ENCODE measurements around the gene OR11A1. TPM values are rescaled to one million over a fixed set of nuclear protein-coding genes. Genes with fewer than 3 reads are reported as not detected.
"Not testable (repeated sequence)": the region's sequence is repeated elsewhere in the genome, so short reads cannot be mapped to it uniquely, and the experiment has no call there.

OR11A1 gene
- total RNA-seq, 2 donors from 2014 or later, result not detected

DNA sequence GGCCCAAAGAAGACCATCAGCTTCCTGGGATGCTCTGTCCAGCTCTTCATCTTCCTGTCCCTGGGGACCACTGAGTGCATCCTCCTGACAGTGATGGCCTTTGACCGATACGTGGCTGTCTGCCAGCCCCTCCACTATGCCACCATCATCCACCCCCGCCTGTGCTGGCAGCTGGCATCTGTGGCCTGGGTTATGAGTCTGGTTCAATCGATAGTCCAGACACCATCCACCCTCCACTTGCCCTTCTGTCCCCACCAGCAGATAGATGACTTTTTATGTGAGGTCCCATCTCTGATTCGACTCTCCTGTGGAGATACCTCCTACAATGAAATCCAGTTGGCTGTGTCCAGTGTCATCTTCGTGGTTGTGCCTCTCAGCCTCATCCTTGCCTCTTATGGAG lies 5.2 kb upstream of the OR11A1 start:
- ATAC-seq (ENCODE audit: insufficient number of reproducible peaks, low FRiP score, low read depth), result no peak
- DNase-seq (ENCODE audit: low spot score), result no peak
- Histone ChIP-seq H3K4me1 (ENCODE audit: control insufficient read depth in 1 of 2, low read depth in 2 of 2) (no peaks in the 10 kb centered on the region), H3K9me3 (no peaks in the 10 kb centered on the region), H3K27me3 (replicated peaks; ENCODE audit: insufficient read depth) (no peaks in the 10 kb centered on the region), H3K36me3 (no peaks in the 10 kb centered on the region), H3K4me3 (no peak overlapping the region), H3K27ac (no peak overlapping the region)
- TF ChIP-seq, protein P1, sequence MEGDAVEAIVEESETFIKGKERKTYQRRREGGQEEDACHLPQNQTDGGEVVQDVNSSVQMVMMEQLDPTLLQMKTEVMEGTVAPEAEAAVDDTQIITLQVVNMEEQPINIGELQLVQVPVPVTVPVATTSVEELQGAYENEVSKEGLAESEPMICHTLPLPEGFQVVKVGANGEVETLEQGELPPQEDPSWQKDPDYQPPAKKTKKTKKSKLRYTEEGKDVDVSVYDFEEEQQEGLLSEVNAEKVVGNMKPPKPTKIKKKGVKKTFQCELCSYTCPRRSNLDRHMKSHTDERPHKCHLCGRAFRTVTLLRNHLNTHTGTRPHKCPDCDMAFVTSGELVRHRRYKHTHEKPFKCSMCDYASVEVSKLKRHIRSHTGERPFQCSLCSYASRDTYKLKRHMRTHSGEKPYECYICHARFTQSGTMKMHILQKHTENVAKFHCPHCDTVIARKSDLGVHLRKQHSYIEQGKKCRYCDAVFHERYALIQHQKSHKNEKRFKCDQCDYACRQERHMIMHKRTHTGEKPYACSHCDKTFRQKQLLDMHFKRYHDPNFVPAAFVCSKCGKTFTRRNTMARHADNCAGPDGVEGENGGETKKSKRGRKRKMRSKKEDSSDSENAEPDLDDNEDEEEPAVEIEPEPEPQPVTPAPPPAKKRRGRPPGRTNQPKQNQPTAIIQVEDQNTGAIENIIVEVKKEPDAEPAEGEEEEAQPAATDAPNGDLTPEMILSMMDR (IDR thresholded peaks at IDR 0.05), result no peak

DNA sequence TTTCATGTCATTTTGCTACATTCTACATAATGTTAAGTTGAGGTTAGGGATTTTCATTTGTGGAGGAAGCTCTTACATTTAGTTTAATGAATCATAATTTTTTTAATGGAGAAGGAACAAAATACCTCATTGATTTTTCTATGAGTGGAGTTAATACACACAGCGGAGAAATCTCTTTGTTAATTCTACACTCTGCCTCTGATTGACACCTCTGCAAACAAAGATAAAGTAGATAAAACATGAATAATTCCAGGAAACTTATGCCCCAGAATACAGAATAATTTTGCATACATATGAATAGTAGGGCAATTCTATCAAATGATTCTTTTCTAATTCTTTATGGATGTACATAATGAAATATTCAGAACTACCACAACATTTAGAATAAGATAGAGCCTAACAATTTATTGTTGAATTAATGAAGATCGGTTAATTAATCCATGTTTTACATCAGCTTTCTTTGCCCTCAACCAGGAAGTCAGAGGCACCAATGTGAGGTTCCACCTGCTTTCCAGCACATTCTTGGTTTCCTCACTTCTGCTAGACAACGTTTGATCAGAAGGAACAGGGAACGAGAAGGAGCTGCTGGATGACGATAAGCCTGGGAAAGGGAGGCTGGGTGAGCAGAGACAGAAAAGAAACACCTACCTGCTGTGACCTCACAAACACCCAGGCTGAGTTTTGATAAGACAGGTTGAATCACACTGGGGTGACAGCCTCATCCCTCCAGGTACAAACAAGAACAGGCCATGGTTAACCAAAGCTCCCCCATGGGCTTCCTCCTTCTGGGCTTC lies 4.3 kb upstream of the OR11A1 start:
- DNase-seq (ENCODE audit: low spot score) (no peak), ATAC-seq (ENCODE audit: insufficient number of reproducible peaks, low FRiP score, low read depth) (no peak)
- no peak overlapping the region for H3K27ac ChIP-seq
- H3K4me1 ChIP-seq (ENCODE audit: control insufficient read depth in 1 of 2, low read depth in 2 of 2), result no peaks in the 10 kb centered on the region
- H3K9me3 ChIP-seq, result no peaks in the 10 kb centered on the region
- TF ChIP-seq, protein P1 (IDR thresholded peaks at IDR 0.05), result no peak
- H3K27me3 ChIP-seq (replicated peaks; ENCODE audit: insufficient read depth), result no peaks in the 10 kb centered on the region
- no peaks in the 10 kb centered on the region for H3K36me3 ChIP-seq
- H3K4me3 ChIP-seq, result no peak overlapping the region

DNA sequence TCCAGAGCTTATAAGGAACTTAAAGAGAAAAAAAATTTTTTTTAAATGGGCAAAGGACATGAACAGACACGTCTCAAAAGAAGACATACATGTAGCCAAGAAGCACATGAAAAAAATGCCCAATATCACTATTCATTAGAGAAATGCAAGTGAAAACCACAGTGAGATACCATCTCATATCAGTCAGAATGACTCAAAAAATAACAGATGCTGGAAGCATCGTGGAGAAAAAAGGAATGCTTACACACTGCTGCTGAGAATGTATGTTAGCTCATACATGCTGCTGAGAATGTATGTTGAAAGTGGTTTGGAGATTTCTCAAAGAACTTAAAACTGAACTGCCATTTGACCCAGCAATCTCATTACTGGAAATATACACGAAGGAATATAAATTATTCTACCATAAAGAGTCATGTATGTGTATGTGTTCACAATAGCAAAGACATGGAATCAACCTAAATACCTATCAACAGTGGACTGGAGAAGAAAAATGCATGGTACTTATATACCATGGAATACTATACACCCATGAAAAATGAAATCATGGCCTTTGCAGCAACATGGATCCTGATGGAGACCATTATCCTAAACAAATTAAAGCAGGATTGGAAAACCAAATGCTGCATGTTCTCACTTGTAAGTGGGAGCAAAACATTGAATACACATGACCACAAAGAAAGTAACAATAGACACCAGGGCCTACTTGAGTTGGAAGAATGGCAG lies 5.2 kb downstream of the OR11A1 start:
- no peaks in the 10 kb centered on the region for H3K27me3 ChIP-seq (replicated peaks; ENCODE audit: insufficient read depth)
- TF ChIP-seq, protein P1 (IDR thresholded peaks at IDR 0.05), result no peak
- ATAC-seq (ENCODE audit: insufficient number of reproducible peaks, low FRiP score, low read depth), result no peak
- H3K9me3 ChIP-seq, result no peaks in the 10 kb centered on the region
- no peaks in the 10 kb centered on the region for H3K4me1 ChIP-seq (ENCODE audit: control insufficient read depth in 1 of 2, low read depth in 2 of 2)
- H3K4me3 ChIP-seq, result no peak overlapping the region
- no peaks in the 10 kb centered on the region for H3K36me3 ChIP-seq
- no peak overlapping the region for H3K27ac ChIP-seq
- DNase-seq (ENCODE audit: low spot score), result no peak

DNA sequence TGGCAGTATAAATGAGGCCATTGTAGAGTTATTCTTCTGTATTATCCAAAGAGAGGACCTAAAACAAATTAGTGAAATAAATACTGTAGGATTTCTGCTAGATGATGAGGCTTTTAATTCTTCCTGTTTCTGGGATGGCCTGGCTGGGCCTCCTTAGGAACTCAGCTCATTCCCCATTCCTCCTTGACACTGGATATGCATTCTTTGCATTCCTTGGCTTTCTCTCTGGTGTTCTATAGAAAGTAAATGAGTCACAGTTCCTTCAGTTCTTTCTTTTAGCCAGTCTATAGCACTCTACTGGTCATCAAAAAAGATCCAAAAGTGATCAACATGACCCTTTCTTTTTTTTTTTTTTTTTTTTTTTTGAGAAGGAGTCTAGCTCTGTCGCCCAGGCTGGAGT lies 9.2 kb downstream of the OR11A1 start:
- H3K36me3 ChIP-seq, result no peaks in the 10 kb centered on the region
- H3K27me3 ChIP-seq (replicated peaks; ENCODE audit: insufficient read depth), result no peaks in the 10 kb centered on the region
- TF ChIP-seq, protein P1 (IDR thresholded peaks at IDR 0.05), result no peak
- ATAC-seq (ENCODE audit: insufficient number of reproducible peaks, low FRiP score, low read depth) (no peak), DNase-seq (ENCODE audit: low spot score) (no peak)
- no peaks in the 10 kb centered on the region for H3K4me1 ChIP-seq (ENCODE audit: control insufficient read depth in 1 of 2, low read depth in 2 of 2)
- H3K27ac ChIP-seq, result no peak overlapping the region
- no peaks in the 10 kb centered on the region for H3K9me3 ChIP-seq
- no peak overlapping the region for H3K4me3 ChIP-seq

DNA sequence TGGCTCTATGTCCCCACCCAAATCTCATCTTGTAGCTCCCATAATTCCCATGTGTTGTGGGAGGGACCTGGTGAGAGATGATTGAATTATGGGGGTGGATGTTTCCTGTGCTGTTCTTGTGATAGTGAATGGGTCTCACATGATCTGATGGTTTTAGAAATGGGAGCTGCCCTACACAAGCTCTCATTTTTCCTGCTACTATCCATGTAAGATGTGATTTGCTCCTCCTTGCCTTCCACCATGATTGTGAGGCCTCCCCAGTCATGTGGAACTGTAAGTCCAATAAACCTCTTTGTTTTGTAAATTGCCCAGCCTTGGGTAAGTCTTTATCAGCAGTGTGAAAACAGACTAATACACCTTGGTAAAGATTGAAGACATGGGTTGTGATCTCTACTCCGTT lies 12.8 kb downstream of the OR11A1 start:
- H3K36me3 ChIP-seq; ATAC-seq (ENCODE audit: insufficient number of reproducible peaks, low FRiP score, low read depth): not testable (repeated sequence)

More for the DNA sequence above, 12.8 kb downstream of the OR11A1 start:
- not testable (repeated sequence) for DNase-seq (ENCODE audit: low spot score); H3K27ac ChIP-seq; H3K4me3 ChIP-seq; H3K4me1 ChIP-seq (ENCODE audit: control insufficient read depth in 1 of 2, low read depth in 2 of 2); H3K27me3 ChIP-seq (replicated peaks; ENCODE audit: insufficient read depth); H3K9me3 ChIP-seq
